IPS DF 19.7 (cell line): ENCODE measurements around the gene COX14.
"Not testable (repeated sequence)": the region's sequence is repeated elsewhere in the genome, so short reads cannot be mapped to it uniquely, and the experiment has no call there.

Experiments used
- DNase-seq: peaks from one replicate; pipeline ENCODE4 v3.0.0-alpha.2; 2013; ENCODE audit warnings: low read depth, low spot score

COX14 gene

GRCh38 chr12:50111693-50112455 is at the start of gene COX14:
Gene COX14, plus strand, starts transcription at chr12:50112236. Its CDS starts 7,808 bp downstream, at chr12:50120044.
- DNase-seq: peak; percentile 98

DNA sequence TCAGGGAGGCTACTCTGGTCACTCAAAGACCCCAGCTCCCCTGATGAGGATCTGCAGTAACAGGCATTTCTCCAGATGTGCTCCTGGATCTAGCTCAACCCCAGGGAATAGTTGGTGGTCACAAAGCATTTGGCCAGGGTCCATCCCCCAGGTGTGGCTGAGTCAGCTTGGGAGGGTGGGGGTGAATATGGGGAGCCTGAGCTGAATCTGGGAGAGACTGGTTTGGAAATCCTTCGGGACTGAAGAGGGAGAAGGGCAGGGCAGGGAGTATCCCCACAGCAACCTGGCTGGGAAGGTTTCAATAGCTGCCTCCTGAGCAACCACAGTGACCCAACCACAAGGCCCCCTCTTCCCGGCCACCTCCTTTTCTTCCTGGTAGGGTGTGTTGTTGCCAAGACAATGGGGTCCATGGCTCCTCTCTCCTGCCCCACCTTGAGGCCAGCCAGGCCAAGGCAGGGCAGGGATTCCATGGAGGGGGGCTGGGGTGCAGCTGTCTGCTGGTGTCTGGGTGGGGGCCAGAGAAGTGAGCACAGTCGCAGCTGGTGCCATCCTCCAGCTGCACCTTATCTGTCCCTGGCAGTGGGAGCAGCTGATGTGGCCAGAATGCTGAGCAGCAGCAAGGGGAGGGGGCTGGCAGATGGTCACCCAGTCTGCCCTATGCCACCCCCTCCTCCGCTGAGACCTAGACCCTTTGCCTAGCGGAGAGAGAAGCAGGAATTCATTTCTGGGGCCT is 49.1 kb upstream of the COX14 start:
- DNase-seq: no peak

- no peak for DNase-seq
Observed at GRCh38 chr12:50065726-50066310, 46.2 kb upstream of the COX14 start.

- no peak for DNase-seq
Observed at GRCh38 chr12:50066402-50066801, 45.6 kb upstream of the COX14 start.

DNA sequence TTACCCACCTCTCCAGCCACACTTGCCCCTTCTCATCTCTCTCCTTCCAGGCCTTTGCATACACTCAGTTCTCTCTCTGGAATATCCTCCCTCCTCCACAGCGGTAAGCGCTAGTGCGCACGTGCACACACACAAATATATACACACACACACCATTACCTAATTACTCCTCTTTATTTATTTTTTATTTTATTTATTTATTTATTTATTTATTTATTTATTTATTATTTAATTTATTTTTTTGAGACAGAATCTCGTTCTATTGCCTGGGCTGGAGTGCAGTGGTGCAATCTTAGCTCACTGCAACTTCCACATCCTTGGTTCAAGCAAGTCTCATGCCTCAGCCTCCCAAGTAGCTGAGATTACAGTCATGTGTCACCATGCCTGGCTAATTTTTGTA is 43.0 kb upstream of the COX14 start:
- no peak for DNase-seq

GRCh38 chr12:50069539-50069938 is 42.5 kb upstream of the COX14 start:
- DNase-seq: no peak

- DNase-seq: no peak
Observed at GRCh38 chr12:50070314-50071060, 41.5 kb upstream of the COX14 start.

DNA sequence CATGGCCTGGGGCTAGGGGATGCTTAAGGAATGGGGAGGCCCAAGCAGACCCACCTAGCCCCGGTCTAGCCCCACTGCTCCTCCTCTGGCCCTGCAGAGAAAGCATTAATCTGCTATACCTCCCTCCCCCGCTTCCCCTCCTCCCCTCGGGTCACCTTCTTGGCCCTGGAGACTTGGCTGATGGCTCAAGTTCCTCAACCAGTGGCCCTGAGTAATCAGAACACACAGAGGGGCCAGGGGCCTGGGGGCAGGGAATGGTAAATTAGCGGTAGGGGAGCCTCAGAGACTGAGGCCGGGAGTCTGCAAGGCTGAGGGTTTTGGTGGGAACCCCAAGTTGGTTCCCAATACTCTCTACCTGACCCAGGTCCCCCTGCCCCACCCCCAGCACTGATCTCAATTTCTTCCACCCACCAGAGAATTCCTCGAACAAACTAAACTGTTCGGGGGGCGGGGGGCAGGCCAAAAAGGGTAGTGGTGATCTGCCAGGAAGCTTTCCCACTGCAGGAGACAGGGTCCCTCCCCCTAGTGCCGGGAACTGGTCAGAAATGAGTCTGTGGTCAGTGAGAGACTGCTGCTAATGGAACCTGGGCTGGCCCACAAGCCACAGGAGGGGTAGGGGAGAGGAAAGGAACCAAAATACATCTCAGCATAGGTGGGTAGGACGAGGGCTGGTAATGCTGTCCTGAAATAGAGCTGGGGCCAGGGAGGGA is 39.7 kb upstream of the COX14 start:
- DNase-seq: no peak

- DNase-seq: no peak
Observed at GRCh38 chr12:50073206-50073605, 38.8 kb upstream of the COX14 start.

DNA sequence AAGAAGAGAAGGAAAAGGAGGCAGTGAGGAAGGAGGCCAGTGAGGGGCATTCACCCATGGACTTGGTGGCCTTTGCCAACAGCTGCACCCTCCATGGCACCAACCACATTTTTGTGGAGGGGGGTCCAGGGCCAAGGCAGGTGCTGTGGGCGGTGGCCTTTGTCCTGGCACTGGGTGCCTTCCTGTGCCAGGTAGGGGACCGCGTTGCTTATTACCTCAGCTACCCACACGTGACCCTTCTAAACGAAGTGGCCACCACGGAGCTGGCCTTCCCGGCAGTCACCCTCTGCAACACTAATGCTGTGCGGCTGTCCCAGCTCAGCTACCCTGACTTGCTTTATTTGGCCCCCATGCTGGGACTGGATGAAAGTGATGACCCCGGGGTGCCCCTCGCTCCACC is 38.3 kb upstream of the COX14 start:
- DNase-seq: no peak

GRCh38 chr12:50074936-50075807 is 36.9 kb upstream of the COX14 start:
- no peak for DNase-seq

- no peak for DNase-seq
Observed at GRCh38 chr12:50075808-50076170, 36.2 kb upstream of the COX14 start.

- no peak for DNase-seq
Observed at GRCh38 chr12:50077099-50077498, 34.9 kb upstream of the COX14 start.

DNA sequence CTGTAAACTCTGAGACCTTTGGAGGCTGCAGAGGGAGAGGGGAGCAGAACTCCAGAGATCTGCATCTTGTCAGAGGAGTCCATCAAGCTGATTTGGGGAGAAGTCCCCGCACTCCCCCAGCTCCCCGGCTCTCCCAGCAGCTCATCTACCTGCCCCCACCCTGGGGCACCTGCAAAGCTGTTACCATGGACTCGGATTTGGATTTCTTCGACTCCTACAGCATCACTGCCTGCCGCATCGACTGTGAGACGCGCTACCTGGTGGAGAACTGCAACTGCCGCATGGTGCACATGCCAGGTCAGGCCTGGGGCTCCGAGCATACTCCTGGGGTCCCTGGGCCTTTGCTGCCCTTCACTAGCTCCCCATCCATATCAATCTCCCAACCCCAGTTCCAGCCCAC is 33.8 kb upstream of the COX14 start:
- no peak for DNase-seq

GRCh38 chr12:50079771-50080170 is 32.3 kb upstream of the COX14 start:
- no peak for DNase-seq

GRCh38 chr12:50081096-50081808 is 30.8 kb upstream of the COX14 start:
- DNase-seq: no peak

GRCh38 chr12:50082644-50083043 is 29.4 kb upstream of the COX14 start:
- DNase-seq: no peak

DNA sequence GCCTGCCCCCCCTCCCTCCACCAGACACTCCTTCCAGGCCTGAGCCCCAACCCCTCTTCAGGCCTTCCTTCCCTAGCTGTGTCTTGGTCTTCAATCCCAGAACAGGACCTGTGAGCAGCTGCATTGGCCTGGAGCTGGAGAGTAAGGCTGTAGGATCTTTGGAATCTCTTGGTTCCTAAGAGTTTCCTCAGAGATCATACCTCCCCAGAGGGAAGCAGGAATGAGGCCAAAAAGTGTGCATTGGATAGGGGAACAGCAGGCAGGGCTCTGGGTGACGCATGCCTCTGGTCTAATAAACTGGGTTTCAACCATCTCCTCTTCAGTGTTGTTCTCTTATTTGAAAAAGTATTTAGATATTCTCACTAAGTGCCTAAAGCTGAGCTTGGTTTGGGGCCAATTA is 28.7 kb upstream of the COX14 start:
- DNase-seq: no peak

DNA sequence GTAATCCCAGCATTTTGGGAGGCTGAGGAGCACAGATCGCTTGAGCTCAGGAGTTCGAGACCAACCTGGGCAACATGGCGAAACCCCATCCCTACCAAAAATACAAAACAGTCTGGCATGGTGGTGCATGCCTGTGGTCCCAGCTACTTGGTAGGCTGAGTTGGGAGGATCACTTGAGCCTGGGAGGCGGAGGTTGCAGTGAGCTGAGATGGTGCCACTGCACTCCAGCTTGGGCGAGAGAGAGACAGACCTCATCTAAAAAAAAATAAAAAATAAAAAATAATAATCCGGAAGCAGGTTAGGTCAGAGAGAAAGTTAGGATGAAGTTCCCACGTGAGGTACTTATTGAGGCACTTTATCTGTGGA is 27.6 kb upstream of the COX14 start:
- not testable (repeated sequence) for DNase-seq
